Esophagus muscularis mucosa (tissue), 4 donors: ENCODE measurements around the gene HIF1AN. TPM values are rescaled to one million over a fixed set of nuclear protein-coding genes. Genes with fewer than 3 reads are reported as not detected.

Experiments used
- DNase-seq: peaks from one replicate; pipeline ENCODE4 v3.0.0-alpha.2; 2017; ENCODE audit errors: extremely low spot score
- H3K27ac ChIP-seq, 4 donors: fragments of 200-600 bp; sonication (generic); replicated peaks in 1 of 4; 1 replicate in 3 of 4; 2 replicates in 1 of 4; pipeline ENCODE4 v1.5.1; 2016 to 2019; ENCODE audit warnings: mild to moderate bottlenecking in 1 of 4
- H3K27me3 ChIP-seq, 4 donors: fragments of 200-600 bp; sonication (generic); one replicate each; pipeline versions ENCODE4 v1.5.1 to v1.6.0; 2016 to 2019
- H3K36me3 ChIP-seq, 4 donors: fragments of 200-600 bp; sonication (generic); one replicate each; pipeline ENCODE4 v1.5.1; 2016 to 2019
- H3K4me1 ChIP-seq, 4 donors: fragments of 200-600 bp; sonication (generic); one replicate each; pipeline ENCODE4 v1.5.1; 2016 to 2019
- H3K4me3 ChIP-seq, 4 donors: fragments of 200-600 bp; sonication (generic); 1 replicate in 2 of 4; 2 replicates in 2 of 4; pipeline ENCODE4 v1.5.1; 2016 to 2019; ENCODE audit warnings: mild to moderate bottlenecking in 4 of 4, moderate library complexity in 1 of 4
- H3K9me3 ChIP-seq, 4 donors: fragments of 200-600 bp; sonication (generic); 1 replicate in 3 of 4; 2 replicates in 1 of 4; pipeline ENCODE4 v1.5.1; 2016 to 2019
- CTCF ChIP-seq, 3 experiments: fragments of 200-600 bp in 2 of 3; fragments of 450-650 bp in 1 of 3; sonication (generic) in 2 of 3; IDR thresholded peaks; one replicate each; pipeline ENCODE4 v1.5.1; 2017 to 2019; ENCODE audit warnings: antibody characterized with exemption in 3 of 3, mild to moderate bottlenecking in 2 of 3, moderate library complexity in 1 of 3
- EP300 ChIP-seq: sonication (generic); formaldehyde crosslinking; IDR thresholded peaks from one replicate; pipeline ENCODE4 v1.6.1; 2017; ENCODE audit warnings: antibody characterized with exemption
- POLR2A ChIP-seq: fragments of 450-650 bp; IDR thresholded peaks from one replicate; pipeline ENCODE4 v1.6.1; 2017; ENCODE audit warnings: antibody characterized with exemption, moderate library complexity, mild to moderate bottlenecking, low read depth
- POLR2AphosphoS5 ChIP-seq, 2 donors: sonication (generic); formaldehyde crosslinking; IDR thresholded peaks; one replicate each; pipeline ENCODE4 v1.6.1; 2017; ENCODE audit warnings: antibody characterized with exemption in 2 of 2
- WGBS: methylation state at CpG from one replicate; pipeline ENCODE4 v1.1.5; 2018; 5-methylcytosine and 5-hydroxymethylcytosine counted together
- intact Hi-C: fragments of 100-400 bp; cut with DNase I; formaldehyde crosslinking; loops from one replicate; pipeline ENCODE4 v1.15.1; 2023
- total RNA-seq, 4 donors: library from RNA; depleted of rRNA; stranded (reverse); fragments of >200 nt; gene quantifications; one replicate each; pipeline versions ENCODE4 v1.1.0 to v1.2.1, GENCODE V29; 2016

Gene HIF1AN
- total RNA-seq, 4 donors from 2014 or later, result 7.6 to 15.4 (median 13.6) TPM

- WGBS, result 91% methylated on average over 4 of the region's 4 CpGs
- intact Hi-C loops, result loop anchor here (5.0 kb wide), 1 partner anchor 375 kb away; the partner anchor contains the start of gene SLF2
- TF ChIP-seq POLR2A (no peak), POLR2AphosphoS5 (IDR thresholded peaks at IDR 0.05) (no peak), EP300 (no peak), CTCF (IDR thresholded peaks at IDR 0.05) (no peak)
- DNase-seq, result no peak
- Histone ChIP-seq H3K27me3 (no peaks in the 10 kb centered on the region), H3K27ac (no peak overlapping the region), H3K4me1 (peaks cover 9 to 43% (median 35%) of the 10 kb centered on the region in 4 donors), H3K36me3 (peaks cover 29 to 51% (median 41%) of the 10 kb centered on the region in 4 donors), H3K9me3 (no peaks in the 10 kb centered on the region), H3K4me3 (no peak overlapping the region)
Observed at GRCh38 chr10:100537475-100537874, 1.7 kb downstream of the HIF1AN start.

GRCh38 chr10:100544950-100545349, 9.2 kb downstream of the HIF1AN start:
- WGBS, result 98% methylated on average over 4 of the region's 5 CpGs
- peaks cover 91 to 100% (median 99%) of the 10 kb centered on the region in 4 donors for H3K36me3 ChIP-seq
- intact Hi-C loops, result no loop called here
- H3K9me3 ChIP-seq, result no peaks in the 10 kb centered on the region
- H3K4me3 ChIP-seq, result no peak overlapping the region
- TF ChIP-seq POLR2A, result no peak
- no peak for TF ChIP-seq POLR2AphosphoS5 (IDR thresholded peaks at IDR 0.05)
- no peak for TF ChIP-seq EP300
- TF ChIP-seq CTCF (IDR thresholded peaks at IDR 0.05), result no peak
- H3K27ac ChIP-seq, result no peak overlapping the region
- H3K27me3 ChIP-seq, result no peaks in the 10 kb centered on the region
- no peaks in the 10 kb centered on the region for H3K4me1 ChIP-seq
- no peak for DNase-seq

- H3K4me3 ChIP-seq, result no peak overlapping the region
- peaks cover 36 to 82% (median 50%) of the 10 kb centered on the region in 4 donors for H3K36me3 ChIP-seq
- 65% methylated on average over 4 of the region's 4 CpGs for WGBS
- no peaks in the 10 kb centered on the region for H3K4me1 ChIP-seq
- H3K27me3 ChIP-seq, result no peaks in the 10 kb centered on the region
- H3K9me3 ChIP-seq, result no peaks in the 10 kb centered on the region
- DNase-seq, result no peak
- TF ChIP-seq POLR2A, result no peak
- TF ChIP-seq CTCF (IDR thresholded peaks at IDR 0.05), result no peak
- TF ChIP-seq POLR2AphosphoS5 (IDR thresholded peaks at IDR 0.05), result no peak
- no peak for TF ChIP-seq EP300
- intact Hi-C loops, result no loop called here
- no peak overlapping the region for H3K27ac ChIP-seq
Observed at GRCh38 chr10:100551196-100551595, 15.5 kb downstream of the HIF1AN start.

- Histone ChIP-seq H3K27ac (no peak overlapping the region), H3K36me3 (peaks cover 31 to 81% (median 45%) of the 10 kb centered on the region in 4 donors), H3K4me3 (no peak overlapping the region), H3K27me3 (no peaks in the 10 kb centered on the region), H3K9me3 (no peaks in the 10 kb centered on the region), H3K4me1 (no peaks in the 10 kb centered on the region)
- 63% methylated on average over 5 of the region's 5 CpGs for WGBS
- no peak for TF ChIP-seq EP300
- no peak for TF ChIP-seq POLR2AphosphoS5 (IDR thresholded peaks at IDR 0.05)
- TF ChIP-seq CTCF (IDR thresholded peaks at IDR 0.05), result no peak
- no peak for TF ChIP-seq POLR2A
- no peak for DNase-seq
- intact Hi-C loops, result no loop called here
Observed at GRCh38 chr10:100551738-100552137, 16.0 kb downstream of the HIF1AN start.

GRCh38 chr10:100553929-100554328, 18.2 kb downstream of the HIF1AN start:
- WGBS, result 94% methylated on average over 3 of the region's 3 CpGs

More at GRCh38 chr10:100553929-100554328, 18.2 kb downstream of the HIF1AN start:
- H3K27ac ChIP-seq, result no peak overlapping the region
- no peaks in the 10 kb centered on the region for H3K27me3 ChIP-seq
- intact Hi-C loops, result no loop called here
- no peak for TF ChIP-seq EP300
- no peak for TF ChIP-seq POLR2A
- no peak for TF ChIP-seq POLR2AphosphoS5 (IDR thresholded peaks at IDR 0.05)
- TF ChIP-seq CTCF (IDR thresholded peaks at IDR 0.05), result no peak
- peaks cover 13 to 72% (median 25%) of the 10 kb centered on the region in 4 donors for H3K36me3 ChIP-seq
- no peak for DNase-seq
- no peak overlapping the region for H3K4me3 ChIP-seq
- H3K4me1 ChIP-seq, result no peaks in the 10 kb centered on the region
- H3K9me3 ChIP-seq, result no peaks in the 10 kb centered on the region
